MCF 10A (cell line): ENCODE data around the gene CACNA2D3. TPM values are rescaled to one million over a fixed set of nuclear protein-coding genes. Genes with fewer than 3 reads are reported as not detected.

Experiments
- BruUV-seq: library from RNA; stranded (reverse); fragments of 400-500 nt; replicated peaks from 2 replicates; lab custom pipeline; 2021; lab: Mats Ljungman, UMichigan
- CTCF ChIA-PET: fragments of 300-600 bp; sonication (Branson Sonifier 250); formaldehyde crosslinking; extraction: SDS; loops from one replicate; lab custom pipeline; 2021; ENCODE audit warnings: antibody characterized with exemption, inconsistent platforms; lab: Yijun Ruan, JAX
- POLR2A ChIA-PET: fragments of 300-600, 350-650 bp; sonication (Branson Sonifier 250); formaldehyde crosslinking; extraction: SDS; loops from one replicate; lab custom pipeline; 2020; ENCODE audit warnings: antibody characterized with exemption, inconsistent platforms; lab: Yijun Ruan, JAX
- DNase-seq: peaks from one replicate; pipeline ENCODE4 v3.0.0-alpha.2; 2018; ENCODE audit not compliant: unreplicated experiment
- H3K27ac Mint-ChIP-seq: one replicate; pipeline ENCODE4 v1.8.0; 2022; ENCODE audit warnings: mild to moderate bottlenecking, low read depth, mixed read lengths; ENCODE audit not compliant: unreplicated experiment
- H3K27me3 Mint-ChIP-seq: one replicate; pipeline ENCODE4 v1.8.0; 2022; ENCODE audit warnings: mixed read lengths; ENCODE audit not compliant: insufficient read depth, unreplicated experiment
- H3K36me3 Mint-ChIP-seq: one replicate; pipeline ENCODE4 v1.8.0; 2022; ENCODE audit warnings: mild to moderate bottlenecking, moderate library complexity, mixed read lengths; ENCODE audit not compliant: insufficient read depth, unreplicated experiment
- H3K4me1 Mint-ChIP-seq: one replicate; pipeline ENCODE4 v1.8.0; 2022; ENCODE audit warnings: mixed read lengths; ENCODE audit not compliant: insufficient read depth, unreplicated experiment
- H3K4me3 Mint-ChIP-seq: one replicate; pipeline ENCODE4 v1.8.0; 2022; ENCODE audit warnings: mild to moderate bottlenecking, moderate library complexity, mixed read lengths; ENCODE audit not compliant: unreplicated experiment
- H3K9me3 Mint-ChIP-seq: one replicate; pipeline ENCODE4 v1.8.0; 2022; ENCODE audit warnings: mixed read lengths; ENCODE audit not compliant: unreplicated experiment
- CTCF ChIP-seq: fragments of 200-600 bp; IDR thresholded peaks from one replicate; pipeline ENCODE4 v1.8.0; 2022; ENCODE audit warnings: antibody characterized with exemption, mild to moderate bottlenecking; ENCODE audit not compliant: unreplicated experiment
- intact Hi-C: fragments of 100-400 bp; cut with micrococcal nuclease; formaldehyde crosslinking; loops from 2 replicates; pipeline ENCODE4 v1.14.1; 2022
- total RNA-seq: library from RNA; stranded (reverse); gene quantifications from 2 replicates; pipeline ENCODE4 v1.2.3, GENCODE V29; 2022

CACNA2D3 gene
- total RNA-seq, 1 experiment from 2014 or later, result 2.3 TPM

DNA sequence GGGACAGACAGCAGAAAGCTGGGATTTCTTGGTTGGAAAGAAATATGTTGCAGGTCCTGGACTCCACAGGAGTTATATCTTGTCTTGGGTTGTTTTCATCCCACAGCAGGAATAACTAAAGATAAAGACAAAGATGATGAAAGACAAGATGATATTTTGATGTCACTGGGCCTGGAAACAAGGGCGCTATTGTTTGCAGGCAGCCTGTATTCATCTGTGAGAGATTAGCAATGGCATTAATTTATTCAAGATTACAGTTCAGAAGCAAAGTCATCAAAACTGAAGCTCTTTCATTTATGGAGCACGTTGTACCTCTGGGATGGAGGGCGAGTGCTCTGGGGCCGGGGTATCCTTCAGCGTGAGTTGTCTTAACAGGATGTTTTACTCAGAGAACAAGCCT, 591.7 kb downstream of the CACNA2D3 start:
- no peaks in the 10 kb centered on the region for H3K9me3 Mint-ChIP-seq
- no peaks in the 10 kb centered on the region for H3K4me1 Mint-ChIP-seq
- DNase-seq, result no peak
- intact Hi-C loops, result no loop called here
- no peaks in the 10 kb centered on the region for H3K36me3 Mint-ChIP-seq
- H3K4me3 Mint-ChIP-seq, result no peak overlapping the region
- BruUV-seq, result no TSS peak
- TF ChIP-seq CTCF, result no peak
- no peaks in the 10 kb centered on the region for H3K27me3 Mint-ChIP-seq
- POLR2A ChIA-PET, result no interaction called here
- H3K27ac Mint-ChIP-seq, result no peak overlapping the region
- CTCF ChIA-PET, result interaction anchor here (0.6 kb wide), 1 partner anchor 10 kb away, joined by 3 read pairs; no protein-coding TSS in a partner anchor

GRCh38 chr3:54717506-54717905, 595.2 kb downstream of the CACNA2D3 start:
- H3K4me3 Mint-ChIP-seq, result no peak overlapping the region

GRCh38 chr3:54719914-54720313, 597.6 kb downstream of the CACNA2D3 start:
- Mint-ChIP-seq H3K9me3 (no peaks in the 10 kb centered on the region), H3K4me3 (no peak overlapping the region), H3K27me3 (peaks cover 13% of the 10 kb centered on the region), H3K27ac (no peak overlapping the region), H3K4me1 (no peaks in the 10 kb centered on the region), H3K36me3 (no peaks in the 10 kb centered on the region)
- DNase-seq, result no peak
- POLR2A ChIA-PET, result interaction anchor here (0.7 kb wide), 1 partner anchor 756 kb away, joined by 4 read pairs; no protein-coding TSS in a partner anchor
- CTCF ChIA-PET, result interaction anchor here (0.6 to 0.9 kb wide), 2 partner anchors 20 to 65 kb away, joined by 3 read pairs; no protein-coding TSS in a partner anchor
- no peak for TF ChIP-seq CTCF
- BruUV-seq, result no TSS peak
- intact Hi-C loops, result no loop called here

More at GRCh38 chr3:54717506-54717905, 595.2 kb downstream of the CACNA2D3 start:
- TF ChIP-seq CTCF, result no peak
- DNase-seq, result no peak
- ChIA-PET POLR2A (no interaction called here), CTCF (no interaction called here)
- BruUV-seq, result no TSS peak
- Mint-ChIP-seq H3K27me3 (peaks cover 12% of the 10 kb centered on the region), H3K27ac (no peak overlapping the region), H3K36me3 (no peaks in the 10 kb centered on the region), H3K9me3 (no peaks in the 10 kb centered on the region), H3K4me1 (no peaks in the 10 kb centered on the region)
- intact Hi-C loops, result no loop called here

DNA sequence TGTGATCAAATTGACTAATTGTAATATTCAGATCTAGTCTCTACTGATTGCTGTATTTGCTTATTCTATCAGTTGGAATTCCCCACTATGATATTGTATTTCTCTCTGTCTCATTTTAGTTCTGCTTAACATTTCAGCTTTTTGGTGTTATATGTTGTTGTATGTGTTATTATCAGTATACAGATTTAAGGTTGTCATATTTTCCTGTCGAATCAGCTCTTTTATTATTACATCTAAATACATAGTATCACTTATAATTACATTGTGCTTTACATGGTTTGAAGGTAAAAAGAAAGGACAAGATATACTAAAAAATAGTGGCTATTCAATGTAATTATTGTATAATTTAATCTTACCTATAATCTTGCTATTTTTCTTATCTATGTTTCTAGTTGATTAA, 598.3 kb downstream of the CACNA2D3 start:
- no peak for TF ChIP-seq CTCF
- Mint-ChIP-seq H3K36me3 (no peaks in the 10 kb centered on the region), H3K27me3 (peaks cover 13% of the 10 kb centered on the region), H3K9me3 (peaks cover under 1% of the 10 kb centered on the region), H3K4me3 (no peak overlapping the region), H3K4me1 (no peaks in the 10 kb centered on the region), H3K27ac (no peak overlapping the region)
- no TSS peak for BruUV-seq
- POLR2A ChIA-PET, result interaction anchor here (0.7 kb wide), 1 partner anchor 756 kb away, joined by 4 read pairs; no protein-coding TSS in a partner anchor
- CTCF ChIA-PET, result interaction anchor here (0.5 to 1.1 kb wide), 5 partner anchors 13 to 151 kb away, joined by 3 to 4 read pairs (median 3); no protein-coding TSS in a partner anchor
- no peak for DNase-seq
- intact Hi-C loops, result no loop called here
